ENCODE results near the gene KXD1. TPM values are rescaled to one million over a fixed set of nuclear protein-coding genes. Genes with fewer than 3 reads are reported as not detected.

The KXD1 gene
- total and polyA plus RNA-seq, 10 of the 15 experiments (the other 5 are each of a cell fraction or from before 2014, with no cell fraction given), result 27.5 to 209 (median 129) TPM

GRCh38 chr19:18557411-18558201 lies at the start of gene KXD1 (continued):
- TF ChIP-seq ESRRA (IDR thresholded peaks at IDR 0.05; ENCODE audit: low read length) (no peak), ZNF384 (IDR thresholded peaks at IDR 0.05; ENCODE audit: borderline replicate concordance, low read depth, low read length) (no peak), RFX5 (IDR thresholded peaks at IDR 0.05; ENCODE audit: low read depth, low read length) (peak; percentile 50; the same call in 1 of the 2 replicates), JUND (IDR thresholded peaks at IDR 0.05; ENCODE audit: low read depth, low read length) (no peak), RUNX3 (IDR thresholded peaks at IDR 0.05; ENCODE audit: low read length) (peak; percentile 36; the same call in 1 of the 2 replicates), PRDM15 (CRISPR knock-in tag; IDR thresholded peaks at IDR 0.05) (no peak), ZBTB40 (IDR thresholded peaks at IDR 0.05; ENCODE audit: borderline replicate concordance) (peak; percentile 46; the same call in 1 of the 2 replicates), GATAD2B (conservative IDR thresholded peaks at IDR 0.05; ENCODE audit: low read depth) (0 out of 2 replicates have a peak, but pooled peaks have one; percentile 79), SP1 (IDR thresholded peaks at IDR 0.05; ENCODE audit: low read depth, low read length) (no peak), ELK1 (IDR thresholded peaks at IDR 0.05; ENCODE audit: low read depth, low read length) (peak; percentile 68), SREBF1 (IDR thresholded peaks at IDR 0.05; ENCODE audit: low read length) (no peak), BCL11A (IDR thresholded peaks at IDR 0.05; ENCODE audit: low read depth, low read length) (0 out of 2 replicates have a peak, but pooled peaks have one; percentile 21), PKNOX1 (IDR thresholded peaks at IDR 0.05) (peak; percentile 69), ZNF274 (IDR thresholded peaks at IDR 0.05; ENCODE audit: insufficient read depth, insufficient read length) (no peak), NBN (IDR thresholded peaks at IDR 0.05) (peak; percentile 84), TCF12 (IDR thresholded peaks at IDR 0.05; ENCODE audit: low read depth, low read length) (0 out of 2 replicates have a peak, but pooled peaks have one; percentile 49), ETV6 (conservative IDR thresholded peaks at IDR 0.05 in 1 of 2, IDR thresholded peaks at IDR 0.05 in 1 of 2; ENCODE audit: borderline replicate concordance in 1 of 2, low read depth in 1 of 2) (no peak), FOXK2 (IDR thresholded peaks at IDR 0.05) (no peak), WRNIP1 (IDR thresholded peaks at IDR 0.05; ENCODE audit: borderline replicate concordance, low read depth, low read length) (peak; percentile 95; the same call in 1 of the 2 replicates)
